HepG2 (cell line): ENCODE data around the gene SDHAF3. TPM values are rescaled to one million over a fixed set of nuclear protein-coding genes. Genes with fewer than 3 reads are reported as not detected.

Source experiments
- AGO2 ChIP-seq: fragments of 200-400 bp; formaldehyde crosslinking; optimal IDR thresholded peaks from 2 replicates; pipeline ENCODE3; 2017; ENCODE audit warnings: mild to moderate bottlenecking, low read depth, low read length, moderate library complexity
- ATF7-NPFF ChIP-seq: sonication (generic); formaldehyde crosslinking; IDR thresholded peaks from 2 replicates; pipeline ENCODE4 v1.8.1; 2023; ENCODE audit warnings: mild to moderate bottlenecking, low read depth, missing genetic modification reagents, moderate library complexity
- CBFB ChIP-seq: sonication (generic); formaldehyde crosslinking; IDR thresholded peaks from 2 replicates; pipeline ENCODE4 v1.4.0; 2020; ENCODE audit warnings: missing genetic modification reagents
- CERS6 ChIP-seq: sonication (generic); formaldehyde crosslinking; IDR thresholded peaks from 2 replicates; pipeline ENCODE4 v1.5.0; 2020; ENCODE audit warnings: missing genetic modification reagents
- CSRNP2 ChIP-seq: sonication (generic); formaldehyde crosslinking; conservative IDR thresholded peaks from 2 replicates; pipeline ENCODE4 v1.8.0; 2022; ENCODE audit warnings: low read depth, missing genetic modification reagents
- DDIT3 ChIP-seq: sonication (generic); formaldehyde crosslinking; IDR thresholded peaks from 2 replicates; pipeline ENCODE4 v1.4.0; 2020; ENCODE audit warnings: mild to moderate bottlenecking, missing genetic modification reagents
- DRAP1 ChIP-seq: IDR thresholded peaks from 2 replicates; pipeline ENCODE4 v1.6.1; 2016; ENCODE audit warnings: missing genetic modification reagents, missing compliant biosample characterization
- MIXL1 ChIP-seq: IDR thresholded peaks from 2 replicates; pipeline ENCODE4 v1.6.1; 2016
- NCOA1 ChIP-seq: sonication (generic); formaldehyde crosslinking; IDR thresholded peaks from 2 replicates; pipeline ENCODE4 v1.9.0; 2021; ENCODE audit warnings: missing genetic modification reagents
- NFE2L2 ChIP-seq: fragments of 150-350 bp; IDR thresholded peaks from 2 replicates; pipeline ENCODE4 v1.6.1; 2014; ENCODE audit warnings: low read length
- SETDB1 ChIP-seq: sonication (generic); formaldehyde crosslinking; IDR thresholded peaks from 2 replicates; pipeline ENCODE4 v1.5.1; 2020; ENCODE audit warnings: missing genetic modification reagents, mild to moderate bottlenecking, borderline replicate concordance
- SNAI1 ChIP-seq: sonication (generic); formaldehyde crosslinking; IDR thresholded peaks from 2 replicates; pipeline ENCODE4 v1.5.0; 2020; ENCODE audit warnings: mild to moderate bottlenecking, missing genetic modification reagents, borderline replicate concordance
- TEAD3 ChIP-seq: optimal IDR thresholded peaks from 2 replicates; pipeline ENCODE3; 2016; ENCODE audit warnings: borderline replicate concordance
- ZNF280B ChIP-seq: sonication (generic); formaldehyde crosslinking; IDR thresholded peaks from 2 replicates; pipeline ENCODE4 v1.5.0; 2020; ENCODE audit warnings: missing genetic modification reagents, mild to moderate bottlenecking, borderline replicate concordance
- ZNF33B ChIP-seq: sonication (generic); formaldehyde crosslinking; IDR thresholded peaks from 2 replicates; pipeline ENCODE4 v1.5.1; 2020; ENCODE audit warnings: mild to moderate bottlenecking, missing genetic modification reagents
- ZNF607 ChIP-seq: sonication (generic); formaldehyde crosslinking; IDR thresholded peaks from 2 replicates; pipeline ENCODE4 v1.5.1; 2020; ENCODE audit warnings: missing genetic modification reagents, mild to moderate bottlenecking, borderline replicate concordance
- ZNF619 ChIP-seq: sonication (generic); formaldehyde crosslinking; IDR thresholded peaks from 2 replicates; pipeline ENCODE4 v1.4.0; 2020; ENCODE audit warnings: mild to moderate bottlenecking, missing genetic modification reagents
- ZNF770 ChIP-seq: sonication (generic); formaldehyde crosslinking; IDR thresholded peaks from 2 replicates; pipeline ENCODE4 v1.5.0; 2020; ENCODE audit warnings: mild to moderate bottlenecking, missing genetic modification reagents
- ZNF883 ChIP-seq: sonication (generic); formaldehyde crosslinking; IDR thresholded peaks from 2 replicates; pipeline ENCODE4 v1.5.1; 2020; ENCODE audit warnings: mild to moderate bottlenecking, missing genetic modification reagents; ENCODE audit errors: not compliant biosample characterization
- ZNF891 ChIP-seq: sonication (generic); formaldehyde crosslinking; IDR thresholded peaks from 2 replicates; pipeline ENCODE4 v1.5.0; 2020; ENCODE audit warnings: mild to moderate bottlenecking, missing genetic modification reagents
- polyA plus RNA-seq, 8 experiments: library from polyadenylated mRNA; depleted of rRNA in 3 of 8; stranded (reverse) in 7 of 8; unstranded in 1 of 8; fragments of >200 nt; fragmentation: Illumina TruSeq in 4 of 8; extraction: Trizol in 4 of 8; gene quantifications; 2 replicates each; pipeline versions ENCODE4 v1.2.1 to v1.2.3, GENCODE V29; 2011 to 2016; ENCODE audit warnings: low read depth in 4 of 8, missing spikeins in 1 of 8, mixed read lengths in 1 of 8; ENCODE audit not compliant: insufficient read depth in 1 of 8
- total RNA-seq, 5 experiments: library from RNA; depleted of rRNA; stranded (reverse); fragments of >200 nt; fragmentation: Illumina TruSeq; extraction: Trizol; gene quantifications; 2 replicates each; pipeline ENCODE4 v1.2.3, GENCODE V29; 2016; ENCODE audit warnings: low read depth in 1 of 5

The SDHAF3 gene
- total and polyA plus RNA-seq, 2 of the 13 experiments (the other 11 are each of a cell fraction or from before 2014, with no cell fraction given) = 15.2 to 32.6 TPM

GRCh38 chr7:97117372-97118188 lies at the start of gene SDHAF3 (continued):
- TF ChIP-seq DRAP1 (CRISPR knock-in tag) = no peak; the same call in none of the 2 replicates
- no peak for TF ChIP-seq SNAI1 (CRISPR knock-in tag)
- TF ChIP-seq NFE2L2 = no peak
- TF ChIP-seq ZNF280B = peak; percentile 92; the same call in 1 of the 2 replicates
- no peak for TF ChIP-seq CERS6 (CRISPR knock-in tag)
- TF ChIP-seq ZNF619 = peak; percentile 64; the same call in 1 of the 2 replicates
- TF ChIP-seq CSRNP2 (CRISPR knock-in tag) = no peak
- peak; percentile 74 for TF ChIP-seq ZNF883 (CRISPR knock-in tag)
- TF ChIP-seq NCOA1 = no peak
- TF ChIP-seq AGO2 = no peak
- peak; percentile 86; the same call in 1 of the 2 replicates for TF ChIP-seq ZNF891 (CRISPR knock-in tag)
- peak; percentile 81; the same call in 1 of the 2 replicates for TF ChIP-seq MIXL1 (CRISPR knock-in tag)
- TF ChIP-seq SETDB1 = peak; percentile 92; the same call in 1 of the 2 replicates
- peak; percentile 84; the same call in 1 of the 2 replicates for TF ChIP-seq ZNF33B (CRISPR knock-in tag)
- TF ChIP-seq TEAD3 (CRISPR knock-in tag) = peak; percentile 78
- no peak for TF ChIP-seq DDIT3
- peak; percentile 91 for TF ChIP-seq ZNF607 (CRISPR knock-in tag)
- peak; percentile 82 for TF ChIP-seq ATF7-NPFF (CRISPR knock-in tag)
- peak; percentile 85 for TF ChIP-seq CBFB (CRISPR knock-in tag)
- 0 out of 2 replicates have a peak, but pooled peaks have one; percentile 47 for TF ChIP-seq ZNF770 (CRISPR knock-in tag)
